Metanephros (tissue), 2 donors: ENCODE data around the gene PRRT2. TPM values are rescaled to one million over a fixed set of nuclear protein-coding genes. Genes with fewer than 3 reads are reported as not detected.

Source experiments
- small RNA-seq: library from RNA; depleted of rRNA; stranded (forward); fragments of <200 nt; gene quantifications from one replicate; pipeline ENCODE3, GENCODE V24; 2014; ENCODE audit warnings: low replicate concordance
- total RNA-seq: library from RNA; depleted of rRNA; stranded (reverse); fragments of >200 nt; gene quantifications from one replicate; pipeline ENCODE4 v1.2.3, GENCODE V29; 2014

Gene PRRT2
- total RNA-seq: 14.4 TPM

DNA sequence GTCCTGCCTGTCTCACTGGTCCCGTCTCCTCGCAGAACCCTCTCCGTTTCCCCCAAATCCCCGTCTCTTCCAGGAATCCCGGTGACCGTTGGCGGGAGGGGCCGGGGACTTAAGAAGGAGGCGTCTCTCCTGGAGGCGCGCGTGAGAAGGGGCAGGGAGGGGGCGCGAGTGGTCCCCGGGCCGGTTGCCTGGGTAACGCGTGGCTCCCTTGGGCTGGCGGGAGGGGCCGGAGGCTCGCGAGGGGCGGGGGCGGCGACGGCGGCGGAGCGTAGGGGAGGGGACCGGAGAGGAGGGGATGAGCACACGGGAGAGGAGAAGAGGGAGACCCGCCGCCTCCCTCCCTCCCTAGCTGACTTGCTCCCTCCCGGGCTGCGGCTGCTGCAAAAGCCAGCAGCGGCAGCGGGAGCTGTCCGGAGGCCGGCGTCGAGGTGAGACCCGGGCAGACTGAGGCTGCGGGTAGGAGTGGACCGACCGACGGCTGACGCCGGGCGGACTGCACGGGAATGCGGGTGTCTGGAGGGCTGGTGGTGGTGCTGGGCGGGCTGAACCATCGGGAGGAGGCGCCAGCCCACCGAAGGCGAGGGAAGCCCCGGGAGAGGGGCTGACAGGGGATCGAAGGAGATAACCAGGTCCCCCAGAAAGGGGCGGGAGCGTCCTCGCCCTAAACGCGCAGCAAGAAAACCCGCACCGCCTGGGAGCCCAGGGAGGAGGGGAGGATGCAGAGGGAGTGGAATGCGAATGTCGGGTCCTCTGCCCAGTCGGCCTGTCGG lies at the start of gene PRRT2:
Gene PRRT2, plus strand, starts transcription at position 298 of the 770 bp plus-strand sequence. CDS start 862 bp downstream, outside the sequence.

DNA sequence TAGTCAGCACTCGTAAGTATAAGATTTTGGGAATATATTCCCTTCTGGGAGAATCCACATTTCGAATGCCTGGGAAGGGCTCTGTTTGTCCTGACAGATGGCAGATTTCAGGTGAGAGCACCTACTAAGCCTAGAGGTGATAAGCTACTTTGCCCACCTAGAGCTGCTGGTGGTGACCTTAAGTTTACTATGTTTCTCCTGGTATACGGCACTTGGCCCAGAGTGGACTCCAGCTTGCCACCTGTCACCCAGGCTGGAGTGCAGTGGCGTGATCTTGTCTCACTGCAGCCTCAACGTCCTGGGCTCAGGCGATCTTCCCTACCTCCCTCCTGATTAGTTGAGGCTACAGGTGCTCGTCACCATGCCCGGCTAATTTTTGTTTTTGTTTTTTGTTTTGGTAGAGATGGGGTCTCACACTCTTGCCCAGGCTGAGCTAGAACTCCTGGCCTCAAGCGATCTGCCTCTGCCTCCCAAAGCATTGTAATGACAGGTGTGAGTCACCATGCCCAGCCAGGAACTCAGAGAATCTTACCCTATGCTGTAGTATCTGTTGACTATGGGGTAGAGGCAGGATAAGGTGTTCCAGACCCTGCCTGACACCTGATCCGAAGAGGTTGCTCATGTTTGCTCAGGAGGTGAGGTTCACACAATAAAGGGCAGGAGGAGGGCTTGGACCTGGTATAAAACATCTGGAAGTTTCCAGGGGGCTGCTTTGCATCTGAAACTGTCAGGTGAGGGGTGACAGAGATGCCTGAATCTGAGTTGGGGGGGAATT lies 34.2 kb upstream of the PRRT2 start, which contains the start of gene ZG16:
Gene ZG16, plus strand, starts transcription at position 681 of the 775 bp plus-strand sequence. CDS start 1,011 bp downstream, outside the sequence.

DNA sequence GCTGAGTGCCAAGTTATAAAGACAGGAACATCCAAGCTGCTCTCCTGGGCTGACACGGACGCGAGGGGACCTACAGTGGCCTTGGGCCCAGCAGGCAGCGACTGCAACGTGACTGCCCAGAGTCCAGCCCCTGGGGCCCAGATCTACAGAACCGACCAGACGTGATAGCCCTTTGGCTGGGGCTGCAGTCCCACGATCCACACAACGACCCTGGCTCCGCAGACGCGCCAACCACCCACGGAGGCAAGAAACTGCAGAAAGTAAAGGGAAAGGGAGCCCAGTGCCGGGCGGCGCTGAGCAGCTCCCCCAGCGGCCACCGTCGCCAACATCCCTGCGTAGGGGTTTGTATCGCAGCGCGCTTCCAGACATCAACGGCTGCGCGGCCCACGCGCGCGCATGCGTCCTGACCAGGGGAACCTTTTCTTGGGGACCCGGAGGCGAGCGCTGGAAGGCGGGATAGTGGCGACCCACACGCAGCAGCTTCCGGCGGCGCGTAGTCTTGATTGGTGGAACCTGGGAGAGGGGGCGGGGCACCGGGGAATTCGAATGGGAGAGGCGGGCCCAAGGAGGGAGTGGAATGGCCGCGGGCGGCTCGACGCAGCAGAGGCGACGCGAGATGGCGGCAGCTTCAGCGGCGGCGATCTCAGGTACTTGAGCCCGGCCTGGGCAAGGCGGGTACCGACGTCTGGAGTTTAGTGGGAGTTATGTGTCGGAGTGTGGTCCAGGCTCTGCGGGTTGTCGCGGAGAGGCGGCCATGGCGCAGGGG lies 21.6 kb upstream of the PRRT2 start, which contains the start of gene KIF22:
Gene KIF22, plus strand, starts transcription at position 569 of the 766 bp plus-strand sequence. Its CDS starts 9 bp downstream, at position 578.

DNA sequence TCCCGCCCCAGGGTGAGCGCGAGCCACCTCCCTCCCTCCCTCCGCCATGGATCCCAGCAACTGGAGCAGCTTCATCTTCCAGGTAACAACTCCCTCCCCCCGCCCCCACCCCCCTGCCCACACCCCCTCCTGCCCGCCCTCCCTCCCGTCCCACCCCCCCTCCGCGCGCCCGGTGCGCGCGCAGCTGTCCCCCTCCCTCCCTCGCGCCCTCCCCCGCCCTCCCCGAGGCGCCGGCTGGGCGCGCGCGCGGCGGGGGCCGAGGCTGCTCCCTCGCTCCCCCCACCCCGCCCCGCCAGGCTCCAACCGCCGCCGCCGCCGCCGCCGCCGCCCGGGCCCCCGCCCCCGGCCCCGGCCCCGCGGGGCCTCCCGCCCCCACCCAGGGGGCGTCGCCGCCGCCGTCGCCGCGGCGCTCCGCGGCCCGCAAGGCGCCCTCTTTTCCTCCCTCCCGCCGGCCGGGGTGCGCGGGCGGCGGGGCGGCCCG lies 5.9 kb upstream of the PRRT2 start, which contains the start of gene MAZ:
Gene MAZ, plus strand, starts transcription at position 431 of the 481 bp plus-strand sequence. CDS start 173 bp downstream, outside the sequence.

DNA sequence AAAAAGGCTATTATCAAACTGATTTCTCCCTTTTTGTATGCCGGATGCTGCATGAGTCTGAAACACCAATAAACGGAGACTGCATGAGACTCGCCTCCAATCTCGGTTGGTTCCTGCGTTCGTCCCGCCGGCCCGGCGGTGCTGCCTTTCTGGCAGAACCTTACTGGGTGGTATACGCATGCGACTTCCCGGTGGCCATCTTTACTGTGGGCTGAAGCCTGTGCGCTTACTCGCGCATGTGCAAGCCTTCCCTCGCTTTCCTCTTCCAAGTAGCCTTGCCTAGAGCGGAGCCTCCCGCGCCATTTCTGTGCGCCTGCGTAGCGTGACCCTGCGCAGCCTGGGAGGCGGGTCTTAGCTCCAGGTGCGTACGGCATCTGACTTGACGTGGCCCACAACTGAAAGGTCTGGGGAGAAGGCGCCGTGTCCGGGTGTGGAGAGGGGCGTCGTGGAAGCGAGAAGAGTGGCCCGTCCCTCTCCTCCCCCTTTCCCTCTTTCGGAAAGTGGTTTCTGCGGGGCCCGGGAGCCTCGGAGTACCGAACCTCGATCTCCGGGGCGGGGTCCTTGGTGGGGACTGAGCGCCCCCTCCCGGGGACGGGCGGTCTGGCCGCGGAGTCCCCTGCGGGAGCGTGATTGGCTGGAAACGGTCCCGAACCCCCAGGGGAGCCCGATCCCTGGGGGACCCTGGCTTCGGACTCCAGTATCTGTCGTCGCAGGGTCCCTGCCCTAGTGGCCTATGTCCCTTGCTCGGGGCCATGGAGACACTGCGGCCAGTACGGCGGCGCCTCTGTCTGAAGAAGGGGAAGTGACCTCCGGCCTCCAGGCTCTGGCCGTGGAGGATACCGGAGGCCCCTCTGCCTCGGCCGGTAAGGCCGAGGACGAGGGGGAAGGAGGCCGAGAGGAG lies 4.0 kb downstream of the PRRT2 start, which contains the start of gene PAGR1:
Gene PAGR1, plus strand, starts transcription at position 360 of the 901 bp plus-strand sequence. Its CDS starts 374 bp downstream, at position 734.

DNA sequence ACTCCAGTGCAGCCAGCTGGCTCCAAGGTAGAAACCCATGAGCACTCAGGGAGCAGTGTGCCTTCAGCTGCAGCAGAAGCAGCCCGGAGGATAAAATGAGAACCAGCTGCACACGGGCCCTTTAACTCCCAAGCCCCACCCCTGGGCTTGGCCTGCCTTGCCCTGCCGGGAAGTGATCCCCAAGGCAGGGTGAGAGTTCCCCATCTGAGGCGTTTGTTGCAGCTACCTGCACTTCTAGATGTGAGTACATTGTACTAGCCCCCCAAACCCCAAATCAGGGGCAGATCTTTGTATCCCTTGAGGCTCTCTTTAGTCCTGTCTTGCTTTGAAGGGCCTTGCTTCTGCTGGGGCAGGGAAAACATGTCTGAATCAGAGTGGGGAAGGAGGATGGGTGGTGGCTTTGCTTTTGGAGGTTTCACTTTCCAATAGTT lies 8.3 kb downstream of the PRRT2 start, which contains the start of gene MVP:
Gene MVP, plus strand, starts transcription at position 192 of the 431 bp plus-strand sequence. CDS start 10,088 bp downstream, outside the sequence.

DNA sequence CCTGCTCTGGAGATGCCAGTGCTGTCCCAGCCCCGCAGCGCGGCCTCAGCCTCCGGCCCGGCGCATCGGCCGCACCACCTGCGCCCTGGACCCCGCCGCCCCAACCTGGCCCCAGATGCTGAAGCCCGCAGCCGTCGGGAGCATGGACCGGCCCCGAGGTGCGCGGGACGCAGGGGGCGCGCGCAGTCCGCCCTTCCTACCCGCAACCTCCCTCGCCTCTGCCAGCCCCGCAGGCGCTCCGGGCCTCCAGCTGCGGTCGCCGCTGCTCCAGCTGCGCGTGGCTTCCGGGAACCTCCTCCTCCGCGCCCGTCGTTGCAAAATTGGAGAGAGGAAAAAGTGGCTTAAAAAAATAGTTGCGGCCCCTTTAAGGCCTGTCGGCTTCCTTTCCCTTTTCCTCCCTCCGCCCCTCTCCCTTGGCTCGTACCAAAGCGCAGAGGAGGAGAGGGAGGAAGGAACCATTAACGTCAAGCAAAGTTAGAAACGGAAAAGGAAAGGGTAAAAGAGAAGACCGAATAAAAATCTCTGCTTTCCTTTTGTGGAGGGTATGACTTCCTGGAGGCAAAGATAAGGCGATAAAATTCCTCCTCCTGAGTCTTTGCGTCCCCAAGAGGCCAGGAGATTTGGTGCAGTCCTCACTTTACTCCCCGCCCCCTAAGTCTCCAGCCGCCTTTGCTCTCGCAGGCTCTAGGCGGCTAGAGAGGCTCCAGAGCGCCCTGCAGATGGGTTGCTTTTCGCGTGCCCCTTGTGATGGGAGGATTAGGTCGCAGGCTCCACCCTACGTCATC lies 51.1 kb downstream of the PRRT2 start, which contains the start of gene CDIPT:
Gene CDIPT, minus strand, starts transcription at position 343 of the 785 bp plus-strand sequence. CDS start 369 bp downstream, outside the sequence.

Small RNA genes lying within 50 kb of the gene (small RNA-seq; reads per million reads assigned to genes)
- gene AC009133.6 (not detected), gene AC120114.4 (not detected)

Other genes starting within 250 kb of the PRRT2 start
- gene SPN, start 148.9 kb upstream of the PRRT2 start, total RNA-seq: 7.0 TPM
- gene QPRT, start 133.0 kb upstream of the PRRT2 start, total RNA-seq: 86.2 TPM
- gene C16orf54, start 66.2 kb upstream of the PRRT2 start, total RNA-seq: 1.4 TPM
- not detected for gene ZG16, start 33.9 kb upstream of the PRRT2 start, total RNA-seq
- gene KIF22, start 21.4 kb upstream of the PRRT2 start, total RNA-seq: 52.0 TPM
- gene MAZ, start 5.7 kb upstream of the PRRT2 start, total RNA-seq: 159 TPM
- 30.8 TPM for gene PAGR1, start 4.0 kb downstream of the PRRT2 start, total RNA-seq
- 38.5 TPM for gene MVP, start 8.3 kb downstream of the PRRT2 start, total RNA-seq
- 83.4 TPM for gene CDIPT, start 51.0 kb downstream of the PRRT2 start, total RNA-seq
- gene SEZ6L2, start 87.4 kb downstream of the PRRT2 start, total RNA-seq: 17.3 TPM
- 1.3 TPM for gene ASPHD1, start 88.3 kb downstream of the PRRT2 start, total RNA-seq
- 12.8 TPM for gene KCTD13, start 114.0 kb downstream of the PRRT2 start, total RNA-seq
- 54.5 TPM for gene TMEM219, start 149.9 kb downstream of the PRRT2 start, total RNA-seq
- gene TAOK2, start 161.7 kb downstream of the PRRT2 start, total RNA-seq: 47.5 TPM
- gene HIRIP3, start 183.4 kb downstream of the PRRT2 start, total RNA-seq: 19.3 TPM
- 37.4 TPM for gene INO80E, start 184.0 kb downstream of the PRRT2 start, total RNA-seq
- 1.9 TPM for gene DOC2A, start 198.8 kb downstream of the PRRT2 start, total RNA-seq
- not detected for gene C16orf92, start 211.0 kb downstream of the PRRT2 start, total RNA-seq
- 1.5 TPM for gene TLCD3B, start 219.1 kb downstream of the PRRT2 start, total RNA-seq